H1 (cell line): ENCODE data around the gene STXBP4. TPM values are rescaled to one million over a fixed set of nuclear protein-coding genes. Genes with fewer than 3 reads are reported as not detected.

Experiments
- CTCF ChIA-PET: fragments of 300-600 bp; sonication (Branson Sonifier 250); formaldehyde crosslinking; loops from one replicate; lab custom pipeline; 2021; ENCODE audit not compliant: partially characterized antibody; lab: Charles Lee
- POLR2A ChIA-PET: fragments of 300-600 bp; sonication (Branson Sonifier 250); formaldehyde crosslinking; loops from one replicate; lab custom pipeline; 2021; ENCODE audit warnings: inconsistent platforms; ENCODE audit not compliant: partially characterized antibody; lab: Charles Lee
- DNase-seq, 2 experiments: peaks; one replicate each; pipeline versions ENCODE4 v3.0.0 to v3.0.0-alpha.2; 2010 to 2022; ENCODE audit warnings: low spot score in 2 of 2, low read depth in 1 of 2, mixed read lengths in 1 of 2
- FAIRE-seq: peaks from 2 replicates; lab custom pipeline; 2011; peaks lifted over from hg19 to GRCh38; lab: Jason Lieb, UNC
- H2AFZ ChIP-seq: 2 replicates; pipeline ENCODE4 v1.8.1; 2012; ENCODE audit warnings: low read length, inconsistent platforms
- H2AK5ac ChIP-seq: 2 replicates; pipeline ENCODE4 v1.6.1; 2013; ENCODE audit warnings: low read depth, low read length
- H2BK120ac ChIP-seq: replicated peaks from 2 replicates; pipeline ENCODE3; 2013; ENCODE audit warnings: low read depth, low read length, inconsistent platforms
- H2BK12ac ChIP-seq: 2 replicates; pipeline ENCODE4 v1.6.1; 2013; ENCODE audit warnings: low read depth, low read length
- H2BK15ac ChIP-seq: 2 replicates; pipeline ENCODE4 v1.6.1; 2013; ENCODE audit warnings: low read length
- H2BK20ac ChIP-seq: 2 replicates; pipeline ENCODE4 v1.6.1; 2013; ENCODE audit warnings: low read length
- H2BK5ac ChIP-seq: 2 replicates; pipeline ENCODE4 v1.6.1; 2013; ENCODE audit warnings: low read depth, low read length
- H3K14ac ChIP-seq: 2 replicates; pipeline ENCODE4 v1.6.1; 2013; ENCODE audit warnings: inconsistent platforms; ENCODE audit not compliant: insufficient read length
- H3K18ac ChIP-seq: 2 replicates; pipeline ENCODE4 v1.6.1; 2013; ENCODE audit warnings: low read length; ENCODE audit errors: extremely low read depth
- H3K23ac ChIP-seq: 2 replicates; pipeline ENCODE4 v1.6.1; 2013; ENCODE audit warnings: inconsistent platforms; ENCODE audit not compliant: insufficient read length
- H3K23me2 ChIP-seq: 2 replicates; pipeline ENCODE4 v1.6.1; 2013; ENCODE audit warnings: low read depth, low read length
- H3K27ac ChIP-seq: 2 replicates; pipeline ENCODE4 v1.6.1; 2011; ENCODE audit warnings: low read depth, low read length, inconsistent platforms
- H3K27me3 ChIP-seq, 4 experiments: replicated peaks in 1 of 4; 1 replicate in 1 of 4; 2 replicates in 3 of 4; pipeline versions ENCODE4 v1.6.1 to v1.8.1; 2011 to 2013; ENCODE audit warnings: low read length in 3 of 4, mild to moderate bottlenecking in 3 of 4, inconsistent platforms in 2 of 4, mixed read lengths in 2 of 4, moderate library complexity in 1 of 4; ENCODE audit not compliant: control insufficient read depth in 3 of 4, insufficient read depth in 3 of 4; ENCODE audit errors: extremely low read depth in 1 of 4
- H3K36me3 ChIP-seq, 4 experiments: 2 replicates each; pipeline versions ENCODE4 v1.6.1 to v1.8.1; 2011 to 2013; ENCODE audit warnings: mild to moderate bottlenecking in 4 of 4, low read length in 3 of 4, moderate library complexity in 2 of 4, control low read depth in 1 of 4, inconsistent platforms in 1 of 4; ENCODE audit not compliant: insufficient read depth in 4 of 4, control insufficient read depth in 2 of 4
- H3K4ac ChIP-seq: replicated peaks from 2 replicates; pipeline ENCODE3; 2013; ENCODE audit warnings: low read length, low read depth, mixed read lengths, inconsistent platforms; ENCODE audit not compliant: insufficient read length
- H3K4me1 ChIP-seq, 4 experiments: replicated peaks in 1 of 4; 1 replicate in 1 of 4; 2 replicates in 3 of 4; pipeline versions ENCODE4 v1.6.1 to v1.8.1; 2011 to 2013; ENCODE audit warnings: low read length in 3 of 4, inconsistent platforms in 2 of 4, mixed read lengths in 1 of 4; ENCODE audit not compliant: insufficient read depth in 4 of 4, control insufficient read depth in 3 of 4
- H3K4me2 ChIP-seq, 2 experiments: 2 replicates each; pipeline versions ENCODE4 v1.6.1 to v1.8.1; 2011 to 2013; ENCODE audit warnings: low read depth in 2 of 2, low read length in 2 of 2, control low read depth in 1 of 2, inconsistent platforms in 1 of 2, mild to moderate bottlenecking in 1 of 2; ENCODE audit not compliant: insufficient read depth in 1 of 2
- H3K4me3 ChIP-seq, 4 experiments: fragments of 200-600, 300-600 bp in 1 of 4; sonication (generic), shearing (Covaris generic), sonication (Bioruptor Twin) in 1 of 4; 2 replicates each; pipeline versions ENCODE4 v1.5.1 to v1.8.1; 2011 to 2016; ENCODE audit warnings: low read length in 4 of 4, low read depth in 3 of 4, control low read depth in 2 of 4, inconsistent platforms in 2 of 4, mild to moderate bottlenecking in 2 of 4, mixed read lengths in 1 of 4, moderate library complexity in 1 of 4; ENCODE audit not compliant: insufficient read depth in 2 of 4; ENCODE audit errors: extremely low read depth in 1 of 4
- H3K56ac ChIP-seq: replicated peaks from 2 replicates; pipeline ENCODE3; 2013; ENCODE audit warnings: low read depth, mild to moderate bottlenecking, mixed read lengths, low read length, inconsistent platforms; ENCODE audit not compliant: insufficient read length
- H3K79me1 ChIP-seq: 2 replicates; pipeline ENCODE4 v1.6.1; 2013; ENCODE audit warnings: low read depth, low read length, control low read depth
- H3K79me2 ChIP-seq, 2 experiments: 2 replicates each; pipeline versions ENCODE4 v1.6.1 to v1.8.1; 2012 to 2013; ENCODE audit warnings: low read length in 2 of 2, mild to moderate bottlenecking in 2 of 2, inconsistent platforms in 1 of 2; ENCODE audit not compliant: insufficient read depth in 2 of 2, control insufficient read depth in 1 of 2
- H3K9ac ChIP-seq, 4 experiments: replicated peaks in 1 of 4; 1 replicate in 1 of 4; 2 replicates in 3 of 4; pipeline versions ENCODE4 v1.6.1 to v1.8.1; 2011 to 2013; ENCODE audit warnings: low read depth in 3 of 4, low read length in 3 of 4, control low read depth in 2 of 4, mild to moderate bottlenecking in 2 of 4, moderate library complexity in 2 of 4, inconsistent platforms in 1 of 4; ENCODE audit errors: extremely low read depth in 1 of 4
- H3K9me3 ChIP-seq, 2 experiments: 2 replicates each; pipeline versions ENCODE4 v1.6.1 to v1.8.1; 2012 to 2013; ENCODE audit warnings: mild to moderate bottlenecking in 2 of 2, moderate library complexity in 2 of 2, control low read depth in 1 of 2, inconsistent platforms in 1 of 2, low read depth in 1 of 2, low read length in 1 of 2, mixed read lengths in 1 of 2; ENCODE audit not compliant: insufficient read depth in 2 of 2
- H4K20me1 ChIP-seq, 2 experiments: replicated peaks in 1 of 2; 2 replicates each; pipeline versions ENCODE3 to v1.8.1; 2011 to 2013; ENCODE audit warnings: inconsistent platforms in 2 of 2, low read length in 2 of 2, mild to moderate bottlenecking in 1 of 2; ENCODE audit not compliant: insufficient read depth in 2 of 2, control insufficient read depth in 1 of 2
- H4K5ac ChIP-seq: 2 replicates; pipeline ENCODE4 v1.6.1; 2013; ENCODE audit warnings: low read length, low read depth, mixed read lengths, inconsistent platforms; ENCODE audit not compliant: insufficient read length
- H4K8ac ChIP-seq: 2 replicates; pipeline ENCODE4 v1.8.0; 2013; ENCODE audit warnings: mild to moderate bottlenecking, moderate library complexity, low read length, inconsistent platforms; ENCODE audit not compliant: insufficient read depth; ENCODE audit errors: extremely low read depth
- H4K91ac ChIP-seq: replicated peaks from 2 replicates; pipeline ENCODE3; 2013; ENCODE audit warnings: low read length, mixed read lengths, inconsistent platforms; ENCODE audit not compliant: insufficient read length
- CBX8 ChIP-seq: fragments of 300-800, 300-1000 bp; sonication (generic); IDR thresholded peaks from 2 replicates; pipeline ENCODE4 v1.7.1; 2016; ENCODE audit warnings: low read depth, low read length, borderline replicate concordance
- CTCF ChIP-seq, 3 experiments: IDR thresholded peaks; 1 replicate in 2 of 3; 2 replicates in 1 of 3; pipeline versions ENCODE4 v1.5.1 to v1.6.1; 2011; ENCODE audit warnings: low read length in 3 of 3, mild to moderate bottlenecking in 3 of 3, inconsistent platforms in 2 of 3, low read depth in 1 of 3, moderate library complexity in 1 of 3; ENCODE audit not compliant: insufficient read depth in 1 of 3; ENCODE audit errors: control extremely low read depth in 1 of 3
- EZH2 ChIP-seq: fragments of 200-600 bp; sonication (generic); IDR thresholded peaks from 2 replicates; pipeline ENCODE4 v1.7.1; 2012; ENCODE audit warnings: low read depth, mild to moderate bottlenecking, moderate library complexity, low read length, inconsistent platforms; ENCODE audit not compliant: severe bottlenecking
- HDAC2 ChIP-seq, 2 experiments: fragments of 300-600 bp in 1 of 2; sonication (generic) in 1 of 2; IDR thresholded peaks; 2 replicates each; pipeline ENCODE4 v1.6.1; 2011 to 2012; ENCODE audit warnings: low read depth in 2 of 2, low read length in 2 of 2, mild to moderate bottlenecking in 2 of 2, moderate library complexity in 2 of 2, borderline replicate concordance in 1 of 2, inconsistent platforms in 1 of 2
- HDAC6 ChIP-seq: IDR thresholded peaks from one replicate; pipeline ENCODE4 v1.7.1; 2012; ENCODE audit warnings: low read depth, mild to moderate bottlenecking, inconsistent platforms, low read length, moderate library complexity
- RAD21 ChIP-seq, 2 experiments: IDR thresholded peaks in 1 of 2; conservative IDR thresholded peaks in 1 of 2; 2 replicates each; pipeline ENCODE4 v1.6.1; 2011; ENCODE audit warnings: low read depth in 2 of 2, low read length in 2 of 2, improper control_type of control experiment in 1 of 2, inconsistent platforms in 1 of 2, mild to moderate bottlenecking in 1 of 2, moderate library complexity in 1 of 2
- SIRT6 ChIP-seq: IDR thresholded peaks from one replicate; pipeline ENCODE4 v1.7.1; 2012; ENCODE audit warnings: low read length, inconsistent platforms
- YY1 ChIP-seq: IDR thresholded peaks from 2 replicates; pipeline ENCODE4 v1.6.1; 2011; ENCODE audit warnings: low read depth, mild to moderate bottlenecking, low read length
- WGBS, 2 experiments: shearing (Covaris generic) in 1 of 2; methylation state at CpG; one replicate each; pipeline versions ENCODE4 v1.1.6 to v1.1.7; 2013 to 2015; ENCODE audit warnings: low lambda C conversion rate in 2 of 2, mixed read lengths in 2 of 2, inconsistent platforms in 1 of 2, low coverage in 1 of 2, missing lambda C conversion rate in 1 of 2; ENCODE audit not compliant: insufficient replicate concordance in 2 of 2, insufficient coverage in 1 of 2, insufficient read length in 1 of 2; ENCODE audit errors: extremely low coverage in 1 of 2, missing lambda C conversion rate in 1 of 2; 5-methylcytosine and 5-hydroxymethylcytosine counted together
- polyA plus RNA-seq, 7 experiments: library from polyadenylated mRNA; depleted of rRNA in 3 of 7; stranded (reverse) in 5 of 7; unstranded in 2 of 7; fragments of >200 nt in 5 of 7; fragments of 200-250 nt in 2 of 7; gene quantifications; 1 replicate in 5 of 7; 2 replicates in 1 of 7; 4 replicates in 1 of 7; pipeline versions ENCODE4 v1.2.1 to v1.2.3, GENCODE V29; 2011 to 2013; ENCODE audit warnings: missing spikeins in 2 of 7, mixed read lengths in 2 of 7
- total RNA-seq: library from RNA; stranded (reverse); fragmentation: NEBNext Ultra II Directional; extraction: Animal tissue kit (Norgen Biotek cat#: 25700); gene quantifications from 2 replicates; pipeline ENCODE4 v1.2.1, GENCODE V29; 2021

Gene STXBP4
- total and polyA plus RNA-seq, 2 of the 8 experiments (the other 6 are each of a cell fraction or from before 2014, with no cell fraction given), result 3.2 to 18.5 TPM

- Histone ChIP-seq H4K8ac (no peak overlapping the region), H4K20me1 (peaks cover 0 to 3% of the 10 kb centered on the region in 2 experiments), H3K36me3 (peaks cover 6 to 35% (median 19%) of the 10 kb centered on the region in 4 experiments), H3K79me2 (peaks cover 0 to 20% of the 10 kb centered on the region in 2 experiments; a peak in 2 of 4 replicates), H3K56ac (no peak overlapping the region), H3K18ac (no peak overlapping the region), H3K9me3 (no peaks in the 10 kb centered on the region), H3K14ac (no peak overlapping the region), H3K4ac (no peak overlapping the region), H2AFZ (no peak overlapping the region), H3K79me1 (no peaks in the 10 kb centered on the region), H3K9ac (no peak overlapping the region), H4K91ac (no peak overlapping the region), H3K27me3 (no peaks in the 10 kb centered on the region), H3K23ac (no peak overlapping the region), H3K4me3 (no peak overlapping the region), H3K4me2 (no peak overlapping the region), H2BK20ac (no peak overlapping the region), H4K5ac (no peak overlapping the region), H2BK12ac (no peak overlapping the region), H2AK5ac (no peak overlapping the region), H3K23me2 (no peaks in the 10 kb centered on the region), H2BK5ac (no peak overlapping the region), H2BK15ac (no peak overlapping the region), H3K4me1 (peaks cover 1 to 6% (median 2%) of the 10 kb centered on the region in 4 experiments; a peak in 4 of 7 replicates), H2BK120ac (no peak overlapping the region), H3K27ac (no peak overlapping the region)
- DNase-seq (no peak), FAIRE-seq (no peak)
- CTCF ChIA-PET, result no interaction called here
- WGBS, 2 experiments, result 90% methylated on average over 5 of the region's 5 CpGs; no CpG with 5 or more reads in 1 of the 2 experiments
- POLR2A ChIA-PET, result no interaction called here
- TF ChIP-seq HDAC6 (no peak), YY1 (no peak), CBX8 (no peak), RAD21 (IDR thresholded peaks at IDR 0.05 in 1 of 2, conservative IDR thresholded peaks at IDR 0.05 in 1 of 2; ENCODE audit: low read depth in 2 of 2, low read length in 2 of 2) (no peak), CTCF (IDR thresholded peaks at IDR 0.05; ENCODE audit: control extremely low read depth in 1 of 3, insufficient read depth in 1 of 3, low read depth in 1 of 3, low read length in 3 of 3) (no peak), EZH2 (no peak), HDAC2 (IDR thresholded peaks at IDR 0.05; ENCODE audit: borderline replicate concordance in 1 of 2, low read depth in 2 of 2, low read length in 2 of 2) (no peak), SIRT6 (no peak)
These were observed 44.2 kb upstream of the STXBP4 start for GRCh38 chr17:54924405-54924804.
